Activated CD8-positive, alpha-beta T cell treated with anti-CD3 and anti-CD28 coated beads, Interleukin-2, amount 10 ng/mL, durations not matched to agents 7 days and 5 days (primary cell): Measurements from ENCODE around the gene SLC35B3. TPM values are rescaled to one million over a fixed set of nuclear protein-coding genes. Genes with fewer than 3 reads are reported as not detected.
"Not testable (repeated sequence)": the region's sequence is repeated elsewhere in the genome, so short reads cannot be mapped to it uniquely, and the experiment has no call there.

Experiments used
- ATAC-seq: fragments of 150-1000 bp; cut with Tn5 transposase; one replicate; pipeline ENCODE4 v1.10.0; 2021; ENCODE audit warnings: moderate library complexity
- CTCF ChIA-PET: fragments of 350-600 bp; sonication (Branson Sonifier 250); formaldehyde crosslinking; loops from one replicate; lab custom pipeline; 2021; ENCODE audit warnings: antibody characterized with exemption; lab: Charles Lee
- POLR2A ChIA-PET: fragments of 350-600 bp; sonication (Branson Sonifier 250); formaldehyde crosslinking; loops from one replicate; lab custom pipeline; 2021; ENCODE audit warnings: antibody characterized with exemption; lab: Charles Lee
- DNase-seq: peaks from one replicate; pipeline ENCODE4 v3.0.0-alpha.2; 2020
- H3K27ac Mint-ChIP-seq: one replicate; pipeline ENCODE4 v1.8.0; 2021; ENCODE audit warnings: mild to moderate bottlenecking, mixed read lengths
- H3K27me3 Mint-ChIP-seq: one replicate; pipeline ENCODE4 v1.8.0; 2021; ENCODE audit warnings: low read depth, mixed read lengths
- H3K36me3 Mint-ChIP-seq: one replicate; pipeline ENCODE4 v1.8.0; 2021; ENCODE audit warnings: low read depth, mixed read lengths
- H3K4me1 Mint-ChIP-seq: one replicate; pipeline ENCODE4 v1.8.0; 2021; ENCODE audit warnings: low read depth, mixed read lengths
- H3K4me3 Mint-ChIP-seq: one replicate; pipeline ENCODE4 v1.8.0; 2021; ENCODE audit warnings: mild to moderate bottlenecking, mixed read lengths
- H3K9me3 Mint-ChIP-seq: one replicate; pipeline ENCODE4 v1.8.0; 2022; ENCODE audit warnings: mixed read lengths; ENCODE audit not compliant: insufficient read depth
- total RNA-seq, 2 experiments: library from RNA; stranded (reverse); gene quantifications; one replicate each; pipeline ENCODE4 v1.2.3, GENCODE V29; 2021

The SLC35B3 gene
- 1 to 10 TPM; 8.8 to 10.0 TPM for total RNA-seq

DNA sequence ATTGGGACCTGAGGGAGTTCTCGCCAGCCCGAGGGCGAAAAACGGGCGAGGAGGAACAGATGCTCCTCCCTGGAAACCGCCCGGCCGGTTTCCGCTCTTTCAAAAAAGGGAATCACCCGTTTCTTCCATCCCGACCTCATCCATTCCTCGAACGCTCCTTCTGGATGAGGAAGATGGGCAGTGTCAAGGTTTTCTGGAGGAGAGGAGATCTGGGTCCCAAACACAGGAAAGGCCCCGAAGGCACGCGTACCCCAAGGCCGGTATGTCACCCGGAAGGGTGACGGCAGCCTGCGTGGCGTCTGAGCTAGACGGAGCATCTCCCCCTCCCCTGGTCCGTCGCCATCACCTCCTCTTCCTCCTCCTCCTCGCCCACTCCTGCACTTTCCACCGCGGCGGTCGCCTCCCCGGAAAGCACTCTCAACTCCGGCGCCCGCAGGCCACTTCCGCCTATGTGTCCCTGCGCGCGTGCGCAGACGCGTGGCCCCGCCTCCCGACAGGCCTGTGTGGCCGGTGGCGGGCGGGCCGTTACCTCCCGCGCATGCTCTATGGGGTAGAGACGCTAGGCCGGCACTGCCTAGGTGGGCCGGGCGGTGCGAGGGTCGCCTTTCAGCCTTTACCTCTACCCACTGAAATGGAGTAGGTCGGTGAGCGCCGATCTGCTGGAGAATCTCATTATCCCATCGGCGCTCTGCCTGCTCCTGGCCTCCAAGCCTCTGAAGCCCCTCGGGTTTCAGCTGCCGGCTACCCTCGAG is at the start of gene SLC35B3:
TSS of gene SLC35B3 (minus strand) at position 453 of the 752 bp plus-strand sequence.
- Mint-ChIP-seq H3K9me3 (peaks cover 8% of the 10 kb centered on the region), H3K36me3 (peaks cover 34% of the 10 kb centered on the region), H3K27ac (peak within 1 kb of the TSS; percentile 98), H3K4me3 (peak within 1 kb of the TSS; percentile 91), H3K27me3 (no peaks in the 10 kb centered on the region), H3K4me1 (peaks cover 23% of the 10 kb centered on the region)
- DNase-seq (peak; percentile 96), ATAC-seq (peak; percentile 96)
- CTCF ChIA-PET, result no interaction called here
- POLR2A ChIA-PET, result interaction anchor here (0.5 kb wide), 1 partner anchor 972 kb away, joined by 3 read pairs; no protein-coding TSS in a partner anchor

DNA sequence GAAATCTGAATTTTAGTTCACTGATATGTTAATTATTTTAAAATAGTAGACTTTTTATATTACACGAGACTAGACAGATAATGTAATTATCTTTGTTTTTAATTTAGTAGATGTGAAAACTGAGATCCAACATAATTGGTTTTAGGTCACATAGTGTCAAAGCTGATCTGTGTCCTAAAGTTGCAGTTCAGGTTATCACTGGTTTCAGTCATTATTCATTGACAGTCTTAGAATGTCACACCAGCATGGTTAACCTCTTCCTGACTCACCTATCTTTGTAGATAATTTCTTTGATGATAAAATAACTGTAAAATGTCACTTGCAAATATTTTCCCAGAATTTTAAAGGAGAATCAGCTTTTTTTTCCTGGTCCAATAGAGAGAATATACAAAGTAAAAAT is 48.3 kb upstream of the SLC35B3 start:
- DNase-seq, result no peak
- no peak overlapping the region for H3K4me3 Mint-ChIP-seq
- no peaks in the 10 kb centered on the region for H3K36me3 Mint-ChIP-seq
- no peak overlapping the region for H3K27ac Mint-ChIP-seq
- H3K9me3 Mint-ChIP-seq, result no peaks in the 10 kb centered on the region
- no peak for ATAC-seq
- H3K4me1 Mint-ChIP-seq, result no peaks in the 10 kb centered on the region
- CTCF ChIA-PET, result no interaction called here
- H3K27me3 Mint-ChIP-seq, result no peaks in the 10 kb centered on the region
- POLR2A ChIA-PET, result no interaction called here

GRCh38 chr6:8481727-8482126 is 46.4 kb upstream of the SLC35B3 start:
- CTCF ChIA-PET, result interaction anchor here (0.7 to 1.0 kb wide), 3 partner anchors 11 to 90 kb away, joined by 3 read pairs; no protein-coding TSS in a partner anchor
- Mint-ChIP-seq H3K27me3 (no peaks in the 10 kb centered on the region), H3K27ac (no peak overlapping the region), H3K4me3 (no peak overlapping the region), H3K4me1 (no peaks in the 10 kb centered on the region), H3K9me3 (no peaks in the 10 kb centered on the region), H3K36me3 (no peaks in the 10 kb centered on the region)
- POLR2A ChIA-PET, result interaction anchor here (0.6 to 0.9 kb wide), 2 partner anchors 15 to 658 kb away, joined by 3 read pairs; no protein-coding TSS in a partner anchor
- ATAC-seq (no peak), DNase-seq (no peak)

GRCh38 chr6:8478418-8478817 is 43.1 kb upstream of the SLC35B3 start:
- Mint-ChIP-seq H3K27ac (no peak overlapping the region), H3K9me3 (no peaks in the 10 kb centered on the region), H3K4me1 (no peaks in the 10 kb centered on the region), H3K4me3 (no peak overlapping the region), H3K36me3 (no peaks in the 10 kb centered on the region), H3K27me3 (no peaks in the 10 kb centered on the region)
- CTCF ChIA-PET, result no interaction called here
- no peak for DNase-seq
- ATAC-seq, result no peak
- POLR2A ChIA-PET, result no interaction called here

DNA sequence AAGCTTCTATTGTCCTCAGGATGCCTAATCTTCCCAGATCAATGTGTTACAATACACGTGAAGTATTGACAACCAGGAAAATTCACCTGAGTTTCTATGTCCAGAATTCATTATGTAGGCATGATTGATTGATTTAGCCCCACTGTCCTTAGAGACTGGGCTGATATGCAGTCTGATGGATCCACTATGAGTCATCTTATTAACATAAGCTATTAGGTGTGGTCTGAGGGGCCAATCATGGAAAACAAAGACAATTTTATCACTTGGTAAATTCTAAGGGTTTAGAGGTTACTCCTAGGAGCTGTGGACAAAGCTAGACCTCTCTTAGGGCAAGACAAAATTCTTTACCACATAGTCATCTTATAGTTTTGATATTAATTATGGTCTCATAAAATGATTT is 41.3 kb upstream of the SLC35B3 start:
- ChIA-PET POLR2A (no interaction called here), CTCF (no interaction called here)
- no peaks in the 10 kb centered on the region for H3K4me1 Mint-ChIP-seq
- no peak overlapping the region for H3K27ac Mint-ChIP-seq
- H3K36me3 Mint-ChIP-seq, result no peaks in the 10 kb centered on the region
- DNase-seq, result no peak
- ATAC-seq, result no peak
- no peak overlapping the region for H3K4me3 Mint-ChIP-seq
- H3K9me3 Mint-ChIP-seq, result no peaks in the 10 kb centered on the region
- H3K27me3 Mint-ChIP-seq, result no peaks in the 10 kb centered on the region

- Mint-ChIP-seq H3K4me3 (no peak overlapping the region), H3K27ac (no peak overlapping the region), H3K36me3 (no peaks in the 10 kb centered on the region), H3K4me1 (no peaks in the 10 kb centered on the region), H3K9me3 (no peaks in the 10 kb centered on the region), H3K27me3 (no peaks in the 10 kb centered on the region)
- ATAC-seq (no peak), DNase-seq (no peak)
- CTCF ChIA-PET, result no interaction called here
- POLR2A ChIA-PET, result no interaction called here
Measured at GRCh38 chr6:8468552-8469356, 33.4 kb upstream of the SLC35B3 start.

DNA sequence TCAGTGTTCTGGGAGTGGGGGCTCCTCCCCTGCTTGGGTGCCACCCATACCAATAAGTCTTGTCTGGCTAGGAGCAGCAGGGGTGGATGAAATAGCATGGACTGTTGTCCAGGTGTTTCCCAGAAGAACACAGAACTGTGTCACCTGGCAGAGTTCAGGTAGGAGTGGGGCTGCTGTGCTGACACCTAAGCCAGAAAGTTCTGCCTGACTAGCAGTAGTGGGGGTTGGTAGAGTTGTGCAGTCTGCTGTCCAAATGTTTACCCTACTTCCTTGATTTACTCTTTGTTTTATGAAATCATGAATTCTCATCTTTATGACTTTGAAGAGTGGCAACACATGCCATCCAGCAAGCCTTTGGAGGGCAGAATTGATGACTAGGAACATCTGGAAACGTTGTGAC is 27.3 kb upstream of the SLC35B3 start:
- no peaks in the 10 kb centered on the region for H3K27me3 Mint-ChIP-seq
- no peak overlapping the region for H3K4me3 Mint-ChIP-seq
- no peaks in the 10 kb centered on the region for H3K9me3 Mint-ChIP-seq
- H3K27ac Mint-ChIP-seq, result no peak overlapping the region
- POLR2A ChIA-PET, result no interaction called here
- H3K36me3 Mint-ChIP-seq, result no peaks in the 10 kb centered on the region
- ATAC-seq, result no peak
- no peak for DNase-seq
- no peaks in the 10 kb centered on the region for H3K4me1 Mint-ChIP-seq
- CTCF ChIA-PET, result no interaction called here

- DNase-seq (no peak), ATAC-seq (no peak)
- Mint-ChIP-seq H3K36me3 (no peaks in the 10 kb centered on the region), H3K4me3 (no peak overlapping the region), H3K9me3 (no peaks in the 10 kb centered on the region), H3K4me1 (no peaks in the 10 kb centered on the region), H3K27me3 (no peaks in the 10 kb centered on the region), H3K27ac (no peak overlapping the region)
- ChIA-PET CTCF (no interaction called here), POLR2A (no interaction called here)
Measured at GRCh38 chr6:8462169-8462568, 26.8 kb upstream of the SLC35B3 start.

GRCh38 chr6:8446391-8446790 is 11.0 kb upstream of the SLC35B3 start:
- ATAC-seq (no peak), DNase-seq (no peak)
- H3K27ac Mint-ChIP-seq, result no peak overlapping the region
- no peaks in the 10 kb centered on the region for H3K9me3 Mint-ChIP-seq
- H3K27me3 Mint-ChIP-seq, result no peaks in the 10 kb centered on the region
- H3K4me1 Mint-ChIP-seq, result no peaks in the 10 kb centered on the region
- H3K4me3 Mint-ChIP-seq, result no peak overlapping the region
- CTCF ChIA-PET, result no interaction called here
- peaks cover 3% of the 10 kb centered on the region for H3K36me3 Mint-ChIP-seq
- POLR2A ChIA-PET, result no interaction called here

DNA sequence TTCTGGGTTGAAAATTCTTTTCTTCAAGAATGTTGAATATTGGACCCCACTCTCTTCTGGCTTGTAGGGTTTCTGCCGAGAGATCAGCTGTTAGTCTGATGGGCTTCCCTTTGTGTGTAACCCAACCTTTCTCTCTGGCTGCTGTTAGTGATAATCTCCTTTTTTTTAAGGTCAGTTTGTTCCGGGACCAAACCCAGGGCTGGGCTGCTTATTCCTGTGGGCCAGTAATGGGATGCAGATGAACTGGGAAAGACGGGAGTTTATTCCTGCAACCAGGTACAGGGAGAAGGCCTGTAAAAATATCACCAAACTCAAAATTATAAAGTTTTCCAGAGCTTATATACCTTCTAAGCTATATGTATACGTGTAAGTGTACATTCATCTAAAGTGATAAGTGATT is 10.6 kb upstream of the SLC35B3 start:
- POLR2A ChIA-PET, result not testable (repeated sequence)

DNA sequence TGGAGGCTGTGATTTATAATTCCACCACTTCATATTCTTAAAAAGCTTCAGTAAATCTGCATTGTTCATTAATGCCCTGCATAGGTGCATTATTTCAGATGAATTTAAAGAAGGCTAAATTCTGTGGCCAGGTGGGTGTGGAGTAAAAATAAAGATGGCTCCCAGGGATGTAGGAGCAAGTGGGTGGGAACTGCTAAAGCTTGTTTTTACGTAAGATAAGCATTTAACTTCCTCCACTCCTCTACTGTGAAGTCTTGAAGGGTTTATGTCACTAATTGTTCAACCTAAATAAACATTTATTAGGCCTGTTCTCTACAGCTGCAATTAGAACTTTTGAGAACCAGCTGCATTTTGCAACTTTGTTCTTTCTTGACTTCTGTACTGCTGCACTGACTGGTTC is 6.8 kb upstream of the SLC35B3 start:
- H3K4me3 Mint-ChIP-seq, result no peak overlapping the region
- H3K36me3 Mint-ChIP-seq, result peaks cover 3% of the 10 kb centered on the region
- CTCF ChIA-PET, result interaction anchor here (0.9 kb wide), 1 partner anchor 14 kb away, joined by 3 read pairs; no protein-coding TSS in a partner anchor
- DNase-seq (no peak), ATAC-seq (no peak)
- H3K4me1 Mint-ChIP-seq, result no peaks in the 10 kb centered on the region
- H3K9me3 Mint-ChIP-seq, result no peaks in the 10 kb centered on the region
- POLR2A ChIA-PET, result no interaction called here
- no peak overlapping the region for H3K27ac Mint-ChIP-seq
- no peaks in the 10 kb centered on the region for H3K27me3 Mint-ChIP-seq

More for the DNA sequence above, 10.6 kb upstream of the SLC35B3 start:
- H3K9me3 Mint-ChIP-seq, H3K4me3 Mint-ChIP-seq, H3K4me1 Mint-ChIP-seq, ATAC-seq, DNase-seq, H3K27ac Mint-ChIP-seq, H3K27me3 Mint-ChIP-seq, CTCF ChIA-PET, H3K36me3 Mint-ChIP-seq: not testable (repeated sequence)

- no peak for ATAC-seq
- no peaks in the 10 kb centered on the region for H3K9me3 Mint-ChIP-seq
- H3K27ac Mint-ChIP-seq, result no peak overlapping the region
- no peaks in the 10 kb centered on the region for H3K27me3 Mint-ChIP-seq
- ChIA-PET CTCF (no interaction called here), POLR2A (no interaction called here)
- H3K4me3 Mint-ChIP-seq, result no peak overlapping the region
- H3K4me1 Mint-ChIP-seq, result no peaks in the 10 kb centered on the region
- no peak for DNase-seq
- peaks cover 3% of the 10 kb centered on the region for H3K36me3 Mint-ChIP-seq
Measured at GRCh38 chr6:8441452-8441851, 6.1 kb upstream of the SLC35B3 start.
